Osteoblast (primary cell): Measurements from ENCODE around the gene MYO18B. TPM values are rescaled to one million over a fixed set of nuclear protein-coding genes. Genes with fewer than 3 reads are reported as not detected.

Source experiments
- DNase-seq: peaks from one replicate; pipeline ENCODE4 v3.0.0; 2011; ENCODE audit warnings: low spot score, mixed read lengths; ENCODE audit not compliant: insufficient read length; ENCODE audit errors: missing footprints
- H2AFZ ChIP-seq: 2 replicates; pipeline ENCODE4 v1.6.0; 2011; ENCODE audit warnings: mild to moderate bottlenecking, low read length
- H3K27ac ChIP-seq: 2 replicates; pipeline ENCODE4 v1.5.1; 2011; ENCODE audit warnings: mild to moderate bottlenecking, low read depth, low read length, moderate library complexity
- H3K27me3 ChIP-seq: 2 replicates; pipeline ENCODE4 v1.6.0; 2012; ENCODE audit warnings: mild to moderate bottlenecking, control low read depth, inconsistent platforms, low read length, moderate library complexity; ENCODE audit not compliant: insufficient read depth
- H3K36me3 ChIP-seq: 2 replicates; pipeline ENCODE4 v1.5.1; 2011; ENCODE audit warnings: mild to moderate bottlenecking, low read length, control low read depth, moderate library complexity; ENCODE audit not compliant: insufficient read depth
- H3K4me1 ChIP-seq: 2 replicates; pipeline ENCODE4 v1.5.1; 2011; ENCODE audit warnings: mild to moderate bottlenecking, low read length, control low read depth, moderate library complexity; ENCODE audit not compliant: insufficient read depth
- H3K4me2 ChIP-seq: 2 replicates; pipeline ENCODE4 v1.6.0; 2011; ENCODE audit warnings: mild to moderate bottlenecking, low read length; ENCODE audit not compliant: insufficient read depth
- H3K4me3 ChIP-seq: fragments of 200-600 bp; sonication (generic); 3 replicates; pipeline ENCODE4 v1.5.1; 2012; ENCODE audit warnings: mild to moderate bottlenecking, low read length, inconsistent platforms; ENCODE audit not compliant: insufficient read depth
- H3K79me2 ChIP-seq: 2 replicates; pipeline ENCODE4 v1.6.0; 2012; ENCODE audit warnings: mild to moderate bottlenecking, low read length, control low read depth, inconsistent platforms; ENCODE audit not compliant: insufficient read depth
- H3K9me3 ChIP-seq: 2 replicates; pipeline ENCODE4 v1.5.1; 2011; ENCODE audit warnings: low read depth, low read length, control low read depth
- H4K20me1 ChIP-seq: 2 replicates; pipeline ENCODE4 v1.6.0; 2012; ENCODE audit warnings: mild to moderate bottlenecking, low read length, control low read depth; ENCODE audit not compliant: insufficient read depth
- CTCF ChIP-seq: IDR thresholded peaks from 2 replicates; pipeline ENCODE4 v1.5.1; 2011; ENCODE audit warnings: mild to moderate bottlenecking, low read depth, low read length, moderate library complexity; ENCODE audit errors: extremely low read depth
- total RNA-seq: library from RNA; depleted of rRNA; stranded (reverse); fragments of >200 nt; gene quantifications from 2 replicates; pipeline ENCODE4 v1.2.3, GENCODE V29; 2012

Gene MYO18B
- total RNA-seq, 1 donor, result under 0.01 TPM

- Histone ChIP-seq H3K4me2 (no peak overlapping the region), H2AFZ (no peak overlapping the region), H3K4me1 (no peaks in the 10 kb centered on the region), H3K27me3 (no peaks in the 10 kb centered on the region), H3K4me3 (no peak overlapping the region), H3K79me2 (no peaks in the 10 kb centered on the region), H4K20me1 (no peaks in the 10 kb centered on the region), H3K36me3 (no peaks in the 10 kb centered on the region), H3K9me3 (no peaks in the 10 kb centered on the region), H3K27ac (no peak overlapping the region)
- no peak for TF ChIP-seq CTCF
- DNase-seq, result no peak
Measured at GRCh38 chr22:26002456-26002855, 260.5 kb downstream of the MYO18B start.

GRCh38 chr22:26004477-26004876, 262.5 kb downstream of the MYO18B start:
- Histone ChIP-seq H3K4me1 (no peaks in the 10 kb centered on the region), H3K27ac (no peak overlapping the region), H4K20me1 (no peaks in the 10 kb centered on the region), H3K36me3 (no peaks in the 10 kb centered on the region), H3K9me3 (no peaks in the 10 kb centered on the region), H3K79me2 (no peaks in the 10 kb centered on the region), H3K4me3 (no peak overlapping the region), H3K4me2 (no peak overlapping the region), H2AFZ (no peak overlapping the region), H3K27me3 (no peaks in the 10 kb centered on the region)
- DNase-seq, result no peak
- TF ChIP-seq CTCF, result no peak

GRCh38 chr22:26008587-26008986, 266.6 kb downstream of the MYO18B start:
- no peaks in the 10 kb centered on the region for H3K27me3 ChIP-seq
- no peaks in the 10 kb centered on the region for H3K9me3 ChIP-seq
- TF ChIP-seq CTCF, result no peak

GRCh38 chr22:26016916-26017315, 274.9 kb downstream of the MYO18B start:
- no peaks in the 10 kb centered on the region for H4K20me1 ChIP-seq
- H3K79me2 ChIP-seq, result no peaks in the 10 kb centered on the region
- no peak for DNase-seq
- no peak overlapping the region for H3K4me2 ChIP-seq
- TF ChIP-seq CTCF, result no peak
- H3K9me3 ChIP-seq, result no peaks in the 10 kb centered on the region
- no peaks in the 10 kb centered on the region for H3K36me3 ChIP-seq
- no peak overlapping the region for H3K27ac ChIP-seq
- no peaks in the 10 kb centered on the region for H3K27me3 ChIP-seq
- no peak overlapping the region for H2AFZ ChIP-seq
- H3K4me1 ChIP-seq, result no peaks in the 10 kb centered on the region
- H3K4me3 ChIP-seq, result no peak overlapping the region

More at GRCh38 chr22:26008587-26008986, 266.6 kb downstream of the MYO18B start:
- DNase-seq, result no peak
- no peaks in the 10 kb centered on the region for H3K36me3 ChIP-seq
- H3K4me2 ChIP-seq, result no peak overlapping the region
- no peaks in the 10 kb centered on the region for H3K79me2 ChIP-seq
- H3K4me1 ChIP-seq, result no peaks in the 10 kb centered on the region
- H3K4me3 ChIP-seq, result no peak overlapping the region
- H3K27ac ChIP-seq, result no peak overlapping the region
- no peaks in the 10 kb centered on the region for H4K20me1 ChIP-seq
- H2AFZ ChIP-seq, result no peak overlapping the region
